ENCODE measurements around the gene MOXD1.

MOXD1 gene

GRCh38 chr6:132348231-132348630, 53.0 kb downstream of the MOXD1 start:
- H3K9me3 ChIP-seq (ENCODE audit: control insufficient read depth, insufficient read depth, low read depth, low read length): no peaks in the 10 kb centered on the region
- CTCF ChIA-PET: no interaction called here
- no peaks in the 10 kb centered on the region for H3K4me1 ChIP-seq (ENCODE audit: control insufficient read depth, insufficient read depth, low read length)
- H3K4me3 ChIP-seq (ENCODE audit: low read depth, low read length): no peak overlapping the region
- H3K36me3 ChIP-seq (ENCODE audit: control insufficient read depth in 2 of 2, insufficient read depth in 1 of 2, low read length in 2 of 2): no peaks in the 10 kb centered on the region
- POLR2A ChIA-PET: no interaction called here
- H3K27ac ChIP-seq (ENCODE audit: extremely low read depth, low read depth, low read length): no peak overlapping the region
- TF ChIP-seq ZNF2 (tag by site-specific recombination; IDR thresholded peaks at IDR 0.05): no peak
- TF ChIP-seq ATF2 (tag by site-specific recombination; IDR thresholded peaks at IDR 0.05; ENCODE audit: low read depth): no peak

GRCh38 chr6:132344811-132345210, 56.5 kb downstream of the MOXD1 start:
- POLR2A ChIA-PET: no interaction called here
- Histone ChIP-seq H3K9me3 (ENCODE audit: control insufficient read depth, insufficient read depth, low read depth, low read length) (no peaks in the 10 kb centered on the region), H3K4me1 (ENCODE audit: control insufficient read depth, insufficient read depth, low read length) (no peaks in the 10 kb centered on the region), H3K36me3 (ENCODE audit: control insufficient read depth in 2 of 2, insufficient read depth in 1 of 2, low read length in 2 of 2) (no peaks in the 10 kb centered on the region), H3K4me3 (ENCODE audit: low read depth, low read length) (no peak overlapping the region), H3K27ac (ENCODE audit: extremely low read depth, low read depth, low read length) (no peak overlapping the region)
- CTCF ChIA-PET: interaction anchor here (0.9 kb wide), 1 partner anchor 65 kb away, joined by 4 read pairs; no protein-coding TSS in a partner anchor
- TF ChIP-seq ZNF639 (tag by site-specific recombination; IDR thresholded peaks at IDR 0.05) (no peak), SETDB1 (IDR thresholded peaks at IDR 0.05; ENCODE audit: insufficient read length, low read length) (peak; percentile 81)

- Histone ChIP-seq H3K36me3 (ENCODE audit: control insufficient read depth in 2 of 2, insufficient read depth in 1 of 2, low read length in 2 of 2) (no peaks in the 10 kb centered on the region), H3K27ac (ENCODE audit: extremely low read depth, low read depth, low read length) (no peak overlapping the region), H3K9me3 (ENCODE audit: control insufficient read depth, insufficient read depth, low read depth, low read length) (no peaks in the 10 kb centered on the region), H3K4me1 (ENCODE audit: control insufficient read depth, insufficient read depth, low read length) (no peaks in the 10 kb centered on the region), H3K4me3 (ENCODE audit: low read depth, low read length) (no peak overlapping the region)
- POLR2A ChIA-PET: interaction anchor here (0.6 kb wide), 1 partner anchor 11 kb away, joined by 5 read pairs; no protein-coding TSS in a partner anchor
- TF ChIP-seq ZNF571 (tag by site-specific recombination; IDR thresholded peaks at IDR 0.05): no peak
- no peak for TF ChIP-seq IKZF3 (tag by site-specific recombination; IDR thresholded peaks at IDR 0.05)
- no peak for TF ChIP-seq ZNF768 (tag by site-specific recombination; IDR thresholded peaks at IDR 0.05)
- TF ChIP-seq FEZF1 (tag by site-specific recombination; IDR thresholded peaks at IDR 0.05): no peak
- TF ChIP-seq YY1 (tag by site-specific recombination; IDR thresholded peaks at IDR 0.05): no peak
- TF ChIP-seq ZNF148 (tag by site-specific recombination; IDR thresholded peaks at IDR 0.05; ENCODE audit: borderline replicate concordance): no peak
- TF ChIP-seq KLF8 (tag by site-specific recombination; IDR thresholded peaks at IDR 0.05): no peak
- TF ChIP-seq ZNF654 (tag by site-specific recombination; IDR thresholded peaks at IDR 0.05; ENCODE audit: low read depth): no peak
- no peak for TF ChIP-seq ATF2 (tag by site-specific recombination; IDR thresholded peaks at IDR 0.05; ENCODE audit: low read depth)
- no peak for TF ChIP-seq ZBTB10 (tag by site-specific recombination; IDR thresholded peaks at IDR 0.05)
- no peak for TF ChIP-seq ZNF707 (tag by site-specific recombination; IDR thresholded peaks at IDR 0.05)
- CTCF ChIA-PET: interaction anchor here (0.6 to 1.7 kb wide), 3 partner anchors 43 to 548 kb away, joined by 4 to 5 read pairs (median 4); no protein-coding TSS in a partner anchor
Observed at GRCh38 chr6:132341646-132342045, 59.6 kb downstream of the MOXD1 start.
